Tibial artery (tissue), 4 donors: Measurements from ENCODE around the gene USP1.

Experiments used
- DNase-seq, 2 donors: peaks; one replicate each; pipeline ENCODE4 v3.0.0-alpha.2; 2019
- H3K27ac ChIP-seq, 2 donors: fragments of 200-600 bp; sonication (generic) in 1 of 2; 1 replicate in 1 of 2; 2 replicates in 1 of 2; pipeline ENCODE4 v1.5.1; 2018 to 2019; ENCODE audit warnings: mild to moderate bottlenecking in 1 of 2
- H3K27me3 ChIP-seq, 2 donors: fragments of 200-600 bp; sonication (generic) in 1 of 2; one replicate each; pipeline versions ENCODE4 v1.5.1 to v1.6.0; 2016 to 2019
- H3K36me3 ChIP-seq, 3 donors: fragments of 200-600 bp; sonication (generic) in 2 of 3; one replicate each; pipeline ENCODE4 v1.5.1; 2016 to 2019; ENCODE audit warnings: mild to moderate bottlenecking in 2 of 3
- H3K4me1 ChIP-seq, 4 donors: fragments of 200-600 bp; sonication (generic) in 2 of 4; 1 replicate in 3 of 4; 2 replicates in 1 of 4; pipeline ENCODE4 v1.5.1; 2016 to 2019
- H3K4me3 ChIP-seq, 2 donors: fragments of 200-600 bp; sonication (generic) in 1 of 2; 1 replicate in 1 of 2; 2 replicates in 1 of 2; pipeline ENCODE4 v1.5.1; 2018 to 2019; ENCODE audit warnings: mild to moderate bottlenecking in 2 of 2
- H3K9me3 ChIP-seq, 3 donors: fragments of 200-600 bp; sonication (generic) in 1 of 3; one replicate each; pipeline ENCODE4 v1.5.1; 2016 to 2019
- intact Hi-C: fragments of 100-400 bp; cut with DNase I; formaldehyde crosslinking; loops from one replicate; pipeline ENCODE4 v1.15.0; 2023; ENCODE audit warnings: low total_unique reads
- TF ChIP-seq, protein P1 (sequence below), 2 experiments: fragments of 200-600 bp in 1 of 2; fragments of 450-650 bp in 1 of 2; IDR thresholded peaks; one replicate each; pipeline ENCODE4 v1.5.1; 2017 to 2019; ENCODE audit warnings: antibody characterized with exemption in 2 of 2, mild to moderate bottlenecking in 1 of 2, moderate library complexity in 1 of 2

USP1 gene

DNA sequence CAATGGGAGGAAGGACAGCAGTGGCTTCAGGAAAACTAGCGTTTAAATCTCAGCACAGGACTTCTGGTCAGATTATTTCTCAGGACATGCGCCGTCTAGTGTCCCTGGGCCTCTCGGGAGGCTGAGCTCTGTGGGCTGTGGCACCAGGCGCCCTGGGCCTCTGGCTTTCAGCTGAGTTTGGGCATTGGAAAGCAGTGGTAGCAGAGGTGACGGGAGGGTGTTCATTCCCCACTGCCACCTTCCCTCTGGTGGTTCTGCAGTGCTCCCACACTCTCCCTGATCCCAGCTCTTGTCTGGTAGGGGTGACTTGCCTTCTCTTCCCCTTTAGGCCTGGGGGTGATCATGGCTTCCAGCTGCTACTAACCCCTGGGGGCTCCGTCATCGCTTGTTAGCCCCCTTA lies 42.2 kb upstream of the USP1 start:
- no peaks in the 10 kb centered on the region for H3K4me1 ChIP-seq
- intact Hi-C loops, result no loop called here

DNA sequence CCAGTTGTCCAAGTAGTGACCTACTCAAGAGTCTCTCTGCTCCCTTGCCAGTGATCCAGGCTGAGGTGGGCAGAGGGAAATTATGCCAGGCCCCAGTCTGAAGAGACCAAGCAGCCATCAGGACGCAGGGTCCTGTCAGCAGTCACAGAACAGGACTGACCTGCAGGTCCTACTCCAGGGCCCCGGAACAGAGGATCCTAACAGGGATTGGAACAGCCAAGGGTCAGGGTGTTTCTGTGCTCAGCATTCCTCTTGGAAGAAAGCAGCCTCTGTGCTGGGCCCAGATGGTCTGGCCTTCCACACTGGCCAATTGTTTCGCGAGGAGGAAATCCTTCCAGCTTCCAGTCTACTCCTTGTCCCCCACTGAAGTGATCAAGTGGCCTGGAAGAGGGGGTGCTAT lies 41.6 kb upstream of the USP1 start:
- H3K4me1 ChIP-seq, result no peaks in the 10 kb centered on the region
- intact Hi-C loops, result no loop called here
- no peak overlapping the region for H3K27ac ChIP-seq
- no peaks in the 10 kb centered on the region for H3K9me3 ChIP-seq
- no peak overlapping the region for H3K4me3 ChIP-seq
- H3K36me3 ChIP-seq, result no peaks in the 10 kb centered on the region
- no peak for DNase-seq
- peaks cover 0 to 7% of the 10 kb centered on the region in 2 donors for H3K27me3 ChIP-seq
- TF ChIP-seq, protein P1, sequence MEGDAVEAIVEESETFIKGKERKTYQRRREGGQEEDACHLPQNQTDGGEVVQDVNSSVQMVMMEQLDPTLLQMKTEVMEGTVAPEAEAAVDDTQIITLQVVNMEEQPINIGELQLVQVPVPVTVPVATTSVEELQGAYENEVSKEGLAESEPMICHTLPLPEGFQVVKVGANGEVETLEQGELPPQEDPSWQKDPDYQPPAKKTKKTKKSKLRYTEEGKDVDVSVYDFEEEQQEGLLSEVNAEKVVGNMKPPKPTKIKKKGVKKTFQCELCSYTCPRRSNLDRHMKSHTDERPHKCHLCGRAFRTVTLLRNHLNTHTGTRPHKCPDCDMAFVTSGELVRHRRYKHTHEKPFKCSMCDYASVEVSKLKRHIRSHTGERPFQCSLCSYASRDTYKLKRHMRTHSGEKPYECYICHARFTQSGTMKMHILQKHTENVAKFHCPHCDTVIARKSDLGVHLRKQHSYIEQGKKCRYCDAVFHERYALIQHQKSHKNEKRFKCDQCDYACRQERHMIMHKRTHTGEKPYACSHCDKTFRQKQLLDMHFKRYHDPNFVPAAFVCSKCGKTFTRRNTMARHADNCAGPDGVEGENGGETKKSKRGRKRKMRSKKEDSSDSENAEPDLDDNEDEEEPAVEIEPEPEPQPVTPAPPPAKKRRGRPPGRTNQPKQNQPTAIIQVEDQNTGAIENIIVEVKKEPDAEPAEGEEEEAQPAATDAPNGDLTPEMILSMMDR (IDR thresholded peaks at IDR 0.05), result no peak

More for the DNA sequence above, 42.2 kb upstream of the USP1 start:
- Histone ChIP-seq H3K27ac (no peak overlapping the region), H3K4me3 (no peak overlapping the region), H3K27me3 (peaks cover 0 to 7% of the 10 kb centered on the region in 2 donors), H3K36me3 (no peaks in the 10 kb centered on the region), H3K9me3 (no peaks in the 10 kb centered on the region)
- TF ChIP-seq, protein P1 (IDR thresholded peaks at IDR 0.05), result no peak
- no peak for DNase-seq

DNA sequence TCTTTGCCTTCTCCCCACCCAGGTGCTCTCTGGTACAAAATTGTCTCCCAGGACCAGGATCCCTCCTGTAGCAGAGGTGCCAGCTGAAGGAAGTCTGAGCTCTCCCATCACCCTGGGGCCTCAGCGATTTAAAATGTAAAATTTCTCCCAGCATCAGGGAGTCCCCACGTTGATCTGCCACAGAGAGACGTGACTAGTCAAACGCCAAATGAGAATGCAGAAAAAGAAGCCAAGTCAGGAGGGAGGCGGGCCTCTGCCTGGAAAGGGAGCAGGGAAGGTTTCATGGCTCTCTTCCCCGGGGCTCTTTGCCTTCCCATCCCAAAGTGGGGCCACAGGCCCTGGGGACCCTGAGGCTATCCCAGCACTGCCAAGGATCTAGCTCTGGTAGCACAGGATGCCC lies 40.0 kb upstream of the USP1 start:
- DNase-seq, result no peak

DNA sequence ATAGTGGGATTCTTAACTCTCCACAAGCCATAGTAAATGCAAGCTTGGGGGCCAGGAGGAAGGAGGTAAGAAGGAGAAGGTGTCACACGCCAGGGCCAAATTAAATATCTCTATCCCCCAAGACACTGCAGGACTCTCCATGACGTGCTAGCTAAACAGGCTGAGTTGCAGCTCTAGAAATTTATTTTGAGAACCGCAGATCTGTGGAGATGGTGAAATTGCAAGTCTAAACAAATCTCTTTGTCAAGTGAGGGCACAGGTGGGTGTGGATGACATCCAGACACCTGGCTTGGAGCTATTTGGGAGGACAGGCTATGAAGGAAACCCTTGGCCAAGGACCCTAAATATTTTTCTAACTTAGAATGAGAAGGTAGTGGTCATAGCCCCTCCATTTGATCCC lies 39.5 kb upstream of the USP1 start:
- Histone ChIP-seq H3K9me3 (no peaks in the 10 kb centered on the region), H3K4me3 (no peak overlapping the region), H3K27ac (no peak overlapping the region), H3K36me3 (no peaks in the 10 kb centered on the region), H3K27me3 (peaks cover 0 to 7% of the 10 kb centered on the region in 2 donors), H3K4me1 (no peaks in the 10 kb centered on the region)
- intact Hi-C loops, result no loop called here
- no peak for DNase-seq
- TF ChIP-seq, protein P1 (IDR thresholded peaks at IDR 0.05), result no peak

More for the DNA sequence above, 40.0 kb upstream of the USP1 start:
- Histone ChIP-seq H3K4me3 (no peak overlapping the region), H3K27me3 (peaks cover 0 to 7% of the 10 kb centered on the region in 2 donors), H3K4me1 (no peaks in the 10 kb centered on the region), H3K27ac (no peak overlapping the region), H3K36me3 (no peaks in the 10 kb centered on the region), H3K9me3 (no peaks in the 10 kb centered on the region)
- TF ChIP-seq, protein P1 (IDR thresholded peaks at IDR 0.05), result no peak
- intact Hi-C loops, result no loop called here

DNA sequence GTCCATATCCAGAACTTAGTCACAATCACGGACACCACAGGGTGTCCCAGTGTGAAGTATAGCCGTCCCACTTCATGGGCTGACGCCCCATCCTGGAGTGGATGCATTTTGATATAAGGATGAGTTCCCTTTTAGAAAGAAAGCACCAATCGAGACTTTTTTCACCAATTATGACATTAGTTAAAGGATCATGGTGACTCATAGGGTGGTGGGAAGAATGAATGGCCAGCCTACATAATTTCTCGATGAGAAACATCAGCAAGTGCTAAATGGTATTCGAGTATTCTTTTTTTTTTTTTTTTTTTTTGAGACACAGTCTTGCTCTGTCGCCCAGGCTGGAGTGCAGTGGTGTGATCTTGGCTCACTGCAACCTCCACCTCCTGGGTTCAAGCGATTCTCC lies 38.5 kb upstream of the USP1 start:
- H3K4me3 ChIP-seq, result no peak overlapping the region
- no peak for DNase-seq
- no peak overlapping the region for H3K27ac ChIP-seq
- H3K9me3 ChIP-seq, result no peaks in the 10 kb centered on the region
- H3K36me3 ChIP-seq, result no peaks in the 10 kb centered on the region
- TF ChIP-seq, protein P1 (IDR thresholded peaks at IDR 0.05), result no peak
- peaks cover 0 to 7% of the 10 kb centered on the region in 2 donors for H3K27me3 ChIP-seq
- no peaks in the 10 kb centered on the region for H3K4me1 ChIP-seq
- intact Hi-C loops, result no loop called here
